GM12878 (cell line): Measurements from ENCODE around the gene FBN2. TPM values are rescaled to one million over a fixed set of nuclear protein-coding genes. Genes with fewer than 3 reads are reported as not detected.
"Not testable (repeated sequence)": the region's sequence is repeated elsewhere in the genome, so short reads cannot be mapped to it uniquely, and the experiment has no call there.

Experiments used
- ATAC-seq: fragments of 200-7000 bp; cut with Tn5 transposase; 3 replicates; pipeline ENCODE4 v1.9.1; 2020; ENCODE audit warnings: mild to moderate bottlenecking, moderate library complexity
- BruUV-seq: library from RNA; stranded (reverse); fragments of 400-500 nt; replicated peaks from 2 replicates; lab custom pipeline; 2021; lab: Mats Ljungman, UMichigan
- CTCF ChIA-PET: fragments of 300-600 bp; sonication (Branson Sonifier 250); formaldehyde crosslinking; extraction: SDS; loops from one replicate; lab custom pipeline; 2021; ENCODE audit warnings: inconsistent platforms; lab: Yijun Ruan, JAX
- POLR2A ChIA-PET: fragments of 350-600 bp; formaldehyde crosslinking; extraction: SDS; loops from one replicate; lab custom pipeline; 2021; ENCODE audit warnings: inconsistent platforms; lab: Charles Lee
- RAD21 ChIA-PET: fragments of 300-600 bp; sonication (Branson Sonifier 250); formaldehyde crosslinking; loops from one replicate; lab custom pipeline; 2023; ENCODE audit warnings: antibody characterized with exemption; ENCODE audit not compliant: unreplicated experiment; lab: Charles Lee
- SMC1A ChIA-PET: fragments of 300-600 bp; sonication (Branson Sonifier 250); formaldehyde crosslinking; loops from one replicate; lab custom pipeline; 2023; ENCODE audit not compliant: unreplicated experiment, uncharacterized antibody; lab: Charles Lee
- DNase-seq: peaks from one replicate; pipeline ENCODE4 v3.0.0-alpha.2; 2011; ENCODE audit warnings: low read depth, low spot score
- FAIRE-seq: peaks from 3 replicates; lab custom pipeline; 2011; peaks lifted over from hg19 to GRCh38; lab: Jason Lieb, UNC
- H2AFZ ChIP-seq: 2 replicates; pipeline ENCODE4 v1.6.0; 2011; ENCODE audit warnings: low read depth, low read length, control low read depth; ENCODE audit not compliant: control insufficient read depth
- H3K27ac ChIP-seq: 2 replicates; pipeline ENCODE4 v1.5.1; 2011; ENCODE audit warnings: control low read depth; ENCODE audit not compliant: control insufficient read depth, insufficient read depth
- H3K27me3 ChIP-seq, 2 experiments: replicated peaks in 1 of 2; 2 replicates each; pipeline versions ENCODE4 v1.6.0 to v1.6.1; 2011; ENCODE audit warnings: low read length in 1 of 2; ENCODE audit not compliant: control insufficient read depth in 2 of 2, insufficient read depth in 2 of 2
- H3K36me3 ChIP-seq, 2 experiments: 2 replicates each; pipeline ENCODE4 v1.5.1; 2011; ENCODE audit warnings: low read length in 1 of 2; ENCODE audit not compliant: control insufficient read depth in 2 of 2, insufficient read depth in 2 of 2
- H3K4me1 ChIP-seq: 2 replicates; pipeline ENCODE4 v1.6.1; 2011; ENCODE audit warnings: mild to moderate bottlenecking, low read length, moderate library complexity, mixed read lengths; ENCODE audit not compliant: control insufficient read depth, insufficient read depth
- H3K4me2 ChIP-seq: 2 replicates; pipeline ENCODE4 v1.6.0; 2011; ENCODE audit warnings: control low read depth; ENCODE audit not compliant: control insufficient read depth, insufficient read depth
- H3K4me3 ChIP-seq: fragments of 200-600 bp; sonication (generic); 2 replicates; pipeline ENCODE4 v1.5.1; 2016
- H3K79me2 ChIP-seq: 2 replicates; pipeline ENCODE4 v1.6.0; 2011; ENCODE audit warnings: low read length; ENCODE audit not compliant: control insufficient read depth, insufficient read depth
- H3K9ac ChIP-seq: 2 replicates; pipeline ENCODE4 v1.8.0; 2011; ENCODE audit warnings: low read length, control low read depth, mixed read lengths; ENCODE audit not compliant: control insufficient read depth, insufficient read depth
- H3K9me3 ChIP-seq: replicated peaks from 3 replicates; pipeline ENCODE4 v1.5.1; 2011; ENCODE audit warnings: mild to moderate bottlenecking, low read length; ENCODE audit not compliant: control insufficient read depth, insufficient read depth
- H4K20me1 ChIP-seq: 2 replicates; pipeline ENCODE4 v1.6.0; 2011; ENCODE audit not compliant: control insufficient read depth, insufficient read depth
- CEBPB ChIP-seq, 2 experiments: fragments of 150-350 bp in 1 of 2; IDR thresholded peaks; 2 replicates each; pipeline ENCODE4 v1.6.1; 2012 to 2014; ENCODE audit warnings: low read depth in 2 of 2, low read length in 2 of 2, borderline replicate concordance in 1 of 2, inconsistent platforms in 1 of 2
- ZNF217 ChIP-seq: fragments of 450-650 bp; IDR thresholded peaks from 2 replicates; pipeline ENCODE4 v1.6.1; 2017; ENCODE audit warnings: antibody characterized with exemption, mild to moderate bottlenecking
- WGBS: methylation state at CpG from one replicate; pipeline ENCODE4 v1.1.6; 2016; ENCODE audit warnings: low lambda C conversion rate; ENCODE audit not compliant: insufficient replicate concordance, insufficient coverage; ENCODE audit errors: missing lambda C conversion rate; 5-methylcytosine and 5-hydroxymethylcytosine counted together
- in situ Hi-C: fragments of 300-500 bp; cut with MboI; formaldehyde crosslinking; loops from 9 replicates; pipeline ENCODE4 v1.14.3; 2018; ENCODE audit warnings: mixed read lengths
- intact Hi-C: fragments of 100-400 bp; cut with micrococcal nuclease; formaldehyde crosslinking; loops from one replicate; pipeline ENCODE4 v1.14.2; 2022; ENCODE audit not compliant: unreplicated experiment
- polyA plus RNA-seq, 11 experiments: library from polyadenylated mRNA; depleted of rRNA in 4 of 11; unstranded in 6 of 11; stranded (reverse) in 5 of 11; fragments of >200 nt; fragmentation: Nextera tagmentation in 4 of 11; fragmentation: Illumina TruSeq in 1 of 11; extraction: Ambion mirVana in 4 of 11; extraction: Trizol in 1 of 11; gene quantifications; 1 replicate in 1 of 11; 2 replicates in 10 of 11; pipeline versions ENCODE4 v1.2.1 to v1.2.3, GENCODE V29; 2011 to 2016; ENCODE audit warnings: inconsistent platforms in 2 of 11, missing spikeins in 2 of 11, low read depth in 1 of 11
- total RNA-seq, 4 experiments: library from RNA; depleted of rRNA in 3 of 4; stranded (reverse); fragments of >200 nt in 3 of 4; fragmentation: Illumina TruSeq in 1 of 4; extraction: Trizol in 1 of 4; gene quantifications; 2 replicates each; pipeline versions ENCODE4 v1.2.1 to v1.2.3, GENCODE V29; 2013 to 2021
- TF ChIP-seq, protein P1 (sequence below): IDR thresholded peaks from 2 replicates; pipeline ENCODE4 v1.6.1; 2011; ENCODE audit warnings: borderline replicate concordance, low read depth, mild to moderate bottlenecking, moderate library complexity, low read length; ENCODE audit not compliant: insufficient read depth, poor library complexity, severe bottlenecking

FBN2 gene
- total and polyA plus RNA-seq, 10 of the 15 experiments (the other 5 are each of a cell fraction or from before 2014, with no cell fraction given), result 0.01 to 0.98 (median 0.10) TPM; not detected in 3

- BruUV-seq, result no TSS peak
- Histone ChIP-seq H3K4me1 (no peaks in the 10 kb centered on the region), H3K79me2 (no peaks in the 10 kb centered on the region), H4K20me1 (no peaks in the 10 kb centered on the region), H3K9ac (no peak overlapping the region), H3K27ac (no peak overlapping the region), H2AFZ (no peak overlapping the region), H3K27me3 (no peaks in the 10 kb centered on the region), H3K4me2 (no peak overlapping the region), H3K36me3 (no peaks in the 10 kb centered on the region), H3K9me3 (no peaks in the 10 kb centered on the region), H3K4me3 (no peak overlapping the region)
- no peak for DNase-seq
- no peak for FAIRE-seq
- TF ChIP-seq CEBPB (IDR thresholded peaks at IDR 0.05; ENCODE audit: borderline replicate concordance in 1 of 2, low read depth in 2 of 2, low read length in 2 of 2) (no peak), ZNF217 (no peak)
- TF ChIP-seq, protein P1, sequence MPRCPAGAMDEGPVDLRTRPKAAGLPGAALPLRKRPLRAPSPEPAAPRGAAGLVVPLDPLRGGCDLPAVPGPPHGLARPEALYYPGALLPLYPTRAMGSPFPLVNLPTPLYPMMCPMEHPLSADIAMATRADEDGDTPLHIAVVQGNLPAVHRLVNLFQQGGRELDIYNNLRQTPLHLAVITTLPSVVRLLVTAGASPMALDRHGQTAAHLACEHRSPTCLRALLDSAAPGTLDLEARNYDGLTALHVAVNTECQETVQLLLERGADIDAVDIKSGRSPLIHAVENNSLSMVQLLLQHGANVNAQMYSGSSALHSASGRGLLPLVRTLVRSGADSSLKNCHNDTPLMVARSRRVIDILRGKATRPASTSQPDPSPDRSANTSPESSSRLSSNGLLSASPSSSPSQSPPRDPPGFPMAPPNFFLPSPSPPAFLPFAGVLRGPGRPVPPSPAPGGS, result no peak
- ChIA-PET SMC1A (no interaction called here), RAD21 (no interaction called here), CTCF (no interaction called here), POLR2A (no interaction called here)
- intact Hi-C loops (no loop called here), in situ Hi-C loops (no loop called here)
- ATAC-seq, result no peak
- WGBS, result 0% methylated on average over 2 of the region's 2 CpGs
Observed at GRCh38 chr5:128462330-128462729, 75.7 kb downstream of the FBN2 start.

DNA sequence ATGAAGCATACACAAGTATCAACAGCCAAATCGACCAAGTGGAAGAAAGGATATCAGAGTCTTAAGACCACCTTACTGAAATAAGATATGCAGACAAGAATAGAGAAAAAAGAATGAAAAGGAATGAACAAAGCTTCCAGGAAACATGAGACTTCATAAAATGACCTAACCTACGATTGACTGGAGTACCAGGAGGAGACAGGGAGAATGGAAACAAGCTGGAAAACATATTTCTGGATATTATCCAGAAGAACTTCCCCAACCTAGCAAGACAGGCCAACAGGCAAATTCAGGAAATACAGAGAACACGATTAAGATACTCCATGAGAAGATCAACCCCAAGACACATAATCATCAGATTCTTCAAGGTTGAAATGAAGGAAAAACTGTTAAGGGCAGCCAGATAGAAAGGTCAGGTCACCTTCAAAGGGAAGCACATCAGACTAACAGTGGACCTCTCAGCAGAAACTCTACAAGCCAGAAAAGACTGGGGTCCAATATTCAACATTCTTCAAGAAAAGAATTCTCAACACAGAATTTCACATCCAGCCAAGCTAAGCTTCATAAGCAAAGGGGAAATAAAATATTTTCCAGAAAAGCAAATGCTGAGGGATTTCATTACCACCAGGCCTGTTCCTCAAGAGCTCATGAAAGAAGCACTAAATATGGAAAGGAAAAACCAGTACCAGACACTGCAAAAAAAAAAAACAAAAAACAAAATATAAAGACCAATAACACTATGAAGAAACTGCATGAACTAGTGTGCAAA lies 80.7 kb downstream of the FBN2 start:
- in situ Hi-C loops, DNase-seq, BruUV-seq, FAIRE-seq, H3K27me3 ChIP-seq, H3K4me1 ChIP-seq, ATAC-seq, H4K20me1 ChIP-seq, H3K9ac ChIP-seq, H3K9me3 ChIP-seq, H3K79me2 ChIP-seq, POLR2A ChIA-PET, H3K27ac ChIP-seq, H3K4me3 ChIP-seq, H3K4me2 ChIP-seq, H3K36me3 ChIP-seq, H2AFZ ChIP-seq, intact Hi-C loops: not testable (repeated sequence)
- SMC1A ChIA-PET, result interaction anchor here (0.6 to 1.8 kb wide), 8 partner anchors 16 to 870 kb away, joined by 3 to 9 read pairs (median 3); no protein-coding TSS in a partner anchor
- RAD21 ChIA-PET, result interaction anchor here (0.7 kb wide), 1 partner anchor 82 kb away, joined by 4 read pairs; no protein-coding TSS in a partner anchor
- 9% methylated on average over 3 of the region's 3 CpGs for WGBS
- CTCF ChIA-PET, result interaction anchor here (0.8 kb wide), 1 partner anchor 16 kb away, joined by 3 read pairs; no protein-coding TSS in a partner anchor
